HG03095 (cell line): Measurements from ENCODE around the gene BZW2.

Experiments
- ATAC-seq: cut with Tn5 transposase; IDR thresholded peaks from one replicate; pipeline ENCODE4 v1.9.1; 2021; ENCODE audit warnings: moderate library complexity; ENCODE audit not compliant: unreplicated experiment

The BZW2 gene

DNA sequence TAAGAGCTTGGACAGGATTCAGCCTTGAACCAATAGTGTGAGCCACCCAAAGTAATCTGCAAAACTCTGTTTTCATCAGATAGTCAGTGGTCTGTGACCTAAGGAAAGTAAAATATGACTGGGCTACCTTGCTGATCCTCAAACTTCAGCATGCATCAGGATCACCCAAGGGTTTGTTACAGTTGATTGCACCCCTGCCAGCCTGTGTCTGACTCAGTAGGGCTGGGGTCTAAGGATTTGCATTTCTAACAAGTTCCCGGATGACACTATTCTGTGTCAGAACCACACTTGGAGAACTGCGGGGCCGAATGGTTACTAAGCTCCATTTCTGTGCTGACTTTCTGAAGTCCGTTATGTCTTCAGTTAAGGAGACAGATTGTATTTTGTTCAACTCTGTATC is 66.9 kb downstream of the BZW2 start:
- ATAC-seq = no peak

DNA sequence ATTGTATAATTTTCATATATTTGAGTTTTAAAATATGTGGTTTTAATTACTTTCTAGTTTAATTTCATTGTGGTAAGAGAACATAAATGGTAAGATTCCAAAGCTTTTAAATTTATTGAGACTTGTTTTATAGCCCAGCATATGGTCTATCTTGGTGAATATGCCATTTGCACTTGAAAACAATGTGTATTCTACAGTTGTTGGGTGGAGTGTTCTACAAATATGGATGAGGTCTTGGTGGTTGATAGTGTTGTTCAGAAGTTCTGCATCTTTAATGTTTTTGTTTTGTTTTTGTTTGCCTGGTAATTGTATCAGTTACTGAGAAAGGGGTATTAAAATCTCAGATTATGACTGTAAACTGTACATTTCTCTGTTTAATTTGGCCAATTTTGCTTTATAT is 69.9 kb downstream of the BZW2 start:
- no peak for ATAC-seq

DNA sequence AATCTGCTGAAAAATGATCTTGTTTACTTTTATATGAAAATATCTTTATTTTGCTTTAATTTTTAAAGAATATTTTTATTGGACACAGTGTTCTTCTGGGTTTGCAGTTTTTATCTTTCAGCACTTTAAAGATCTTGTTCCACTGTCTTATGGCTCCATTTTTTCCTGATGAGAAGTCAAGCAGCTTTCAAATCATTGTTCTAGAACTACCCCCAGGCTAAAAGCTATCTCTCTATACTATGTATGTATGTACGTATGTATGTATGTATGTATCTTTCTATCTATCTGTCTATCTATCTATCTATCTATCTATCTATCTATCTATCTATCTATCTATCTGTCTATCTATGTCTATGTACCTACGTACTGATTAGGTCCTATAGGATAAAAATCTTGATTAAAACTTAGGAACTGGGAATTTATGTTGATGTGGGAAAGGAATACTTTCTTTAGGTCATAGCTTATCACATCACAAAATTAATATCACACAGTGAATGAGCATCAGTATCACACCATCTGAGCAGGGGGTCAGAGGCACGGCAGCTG is 72.2 kb downstream of the BZW2 start:
- no peak for ATAC-seq

DNA sequence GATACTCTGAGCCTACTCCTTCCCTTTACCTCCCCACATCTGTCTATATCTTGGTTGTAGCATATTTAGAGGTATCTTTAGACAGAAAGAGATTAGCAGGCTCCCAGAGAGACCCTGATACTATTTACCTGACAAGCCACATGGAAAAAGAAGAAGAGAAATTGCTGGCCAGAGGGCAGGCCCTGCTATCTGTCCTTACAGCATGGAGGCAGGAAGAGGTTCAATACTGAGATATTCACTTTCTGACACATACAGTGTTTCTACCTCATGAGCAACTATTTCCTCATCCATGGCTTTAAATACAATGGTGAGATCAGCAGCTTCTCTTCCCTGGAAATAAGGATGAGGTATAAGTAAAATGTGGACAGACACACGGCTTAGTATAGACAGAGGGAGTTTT is 73.7 kb downstream of the BZW2 start:
- no peak for ATAC-seq

DNA sequence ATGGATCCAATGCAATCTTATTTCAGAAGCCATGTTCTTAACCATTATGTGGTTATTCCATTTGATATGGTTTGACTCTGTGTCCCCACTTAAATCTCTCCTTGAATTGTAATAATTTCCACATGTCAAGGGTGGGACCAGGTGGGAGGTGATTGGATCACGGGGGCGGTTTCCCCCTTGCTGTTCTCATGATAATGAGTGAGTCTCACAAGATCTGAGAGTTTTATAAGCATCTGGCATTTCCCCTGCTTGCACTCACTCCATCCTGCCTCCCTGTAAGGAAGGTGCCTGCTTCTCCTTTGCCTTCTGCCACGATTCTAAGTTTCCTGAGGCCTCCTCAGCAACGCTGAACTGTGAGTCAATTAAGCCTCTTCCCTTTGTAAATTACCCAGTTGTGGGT is 75.6 kb downstream of the BZW2 start:
- ATAC-seq = no peak

DNA sequence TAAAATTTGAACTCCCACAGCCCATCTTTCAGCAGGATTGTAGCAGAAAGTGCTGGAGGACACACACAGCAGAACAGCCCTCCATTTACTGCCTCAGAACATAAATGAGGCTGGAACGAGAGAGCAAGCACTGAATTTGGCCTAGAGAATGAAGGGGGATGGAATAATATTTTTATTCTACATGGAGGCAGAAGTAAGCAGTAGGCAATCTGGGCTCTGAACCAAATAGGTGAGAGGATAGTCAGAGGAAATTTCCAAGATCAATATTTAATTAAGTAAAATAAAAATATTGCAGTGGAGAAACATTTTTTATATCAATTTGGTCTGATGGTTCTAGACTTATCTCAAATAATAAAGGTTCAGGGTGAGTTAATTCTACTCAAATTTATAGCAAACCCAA is 78.4 kb downstream of the BZW2 start:
- no peak for ATAC-seq

DNA sequence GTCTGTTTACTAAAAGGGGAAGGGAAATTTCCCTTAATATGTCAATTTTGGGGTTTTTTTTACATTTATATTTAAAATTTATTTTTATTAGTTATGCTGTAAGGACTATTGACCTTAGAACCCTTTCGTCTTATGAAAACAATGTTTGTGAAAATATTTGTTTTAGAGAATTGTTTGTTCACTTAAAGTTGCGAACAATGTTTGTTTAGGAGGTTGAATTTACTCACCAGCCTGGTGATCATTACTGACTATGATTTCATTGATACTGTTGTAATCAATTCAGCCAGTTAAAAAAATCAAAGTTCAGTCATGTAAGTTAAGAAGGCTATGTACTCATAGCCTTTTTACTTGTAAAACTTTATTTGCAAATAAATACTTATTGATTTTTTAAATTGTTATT is 80.2 kb downstream of the BZW2 start:
- no peak for ATAC-seq

DNA sequence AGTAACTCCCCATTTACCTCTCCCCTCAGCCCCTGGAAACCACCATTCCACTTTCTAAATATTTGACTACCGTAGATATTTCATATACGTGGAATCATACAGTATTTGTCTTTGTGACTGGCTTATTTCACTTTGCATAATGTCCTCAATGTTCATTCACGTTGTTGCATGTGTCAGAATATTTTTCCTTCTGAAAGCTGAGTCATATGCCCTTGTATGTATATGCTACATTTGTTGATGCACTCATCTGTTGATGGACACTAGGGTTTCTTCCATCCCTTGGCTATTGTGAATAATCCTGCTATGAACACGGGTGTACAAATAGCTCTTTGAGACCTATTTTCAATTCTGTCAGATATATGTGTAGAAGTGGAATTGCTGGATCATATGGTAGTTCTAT is 81.8 kb downstream of the BZW2 start:
- no peak for ATAC-seq

DNA sequence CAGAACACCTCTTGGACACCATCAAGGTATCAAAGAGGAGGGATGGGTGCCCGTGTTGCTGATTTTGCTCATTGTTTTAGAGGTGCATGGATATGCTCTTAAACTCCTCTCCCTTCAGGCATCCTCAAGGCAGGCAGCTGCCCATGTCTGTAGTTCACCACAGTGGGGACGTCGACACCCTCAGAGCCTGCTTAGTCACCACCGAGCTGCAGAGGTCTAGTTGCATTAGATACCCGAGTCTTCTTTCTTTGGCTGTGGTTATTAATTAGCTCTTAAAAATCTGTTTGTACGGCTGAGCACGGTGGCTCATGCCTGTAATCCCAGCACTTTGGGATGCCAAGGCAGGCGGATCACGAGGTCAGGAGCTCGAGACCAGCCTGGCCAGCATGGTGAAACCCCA is 82.8 kb downstream of the BZW2 start:
- no peak for ATAC-seq

DNA sequence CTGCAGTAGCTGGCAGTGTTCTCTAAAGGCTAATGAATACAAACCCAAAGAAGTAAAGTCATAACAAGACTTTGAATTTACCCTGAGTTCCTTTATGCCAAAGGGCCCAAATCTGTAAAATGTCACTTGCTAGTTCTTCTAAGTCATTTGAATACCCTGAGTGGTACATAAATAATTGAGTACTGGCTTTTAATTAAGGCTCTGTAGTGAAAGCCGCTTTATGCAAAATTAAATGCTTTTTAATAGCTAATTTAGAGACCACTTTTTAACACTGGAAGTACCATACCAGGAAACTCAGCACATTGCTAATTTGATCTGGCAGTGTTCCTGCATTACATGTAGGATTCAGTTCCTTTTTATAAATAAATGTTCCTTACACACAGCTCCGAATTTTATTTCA is 83.6 kb downstream of the BZW2 start:
- no peak for ATAC-seq

DNA sequence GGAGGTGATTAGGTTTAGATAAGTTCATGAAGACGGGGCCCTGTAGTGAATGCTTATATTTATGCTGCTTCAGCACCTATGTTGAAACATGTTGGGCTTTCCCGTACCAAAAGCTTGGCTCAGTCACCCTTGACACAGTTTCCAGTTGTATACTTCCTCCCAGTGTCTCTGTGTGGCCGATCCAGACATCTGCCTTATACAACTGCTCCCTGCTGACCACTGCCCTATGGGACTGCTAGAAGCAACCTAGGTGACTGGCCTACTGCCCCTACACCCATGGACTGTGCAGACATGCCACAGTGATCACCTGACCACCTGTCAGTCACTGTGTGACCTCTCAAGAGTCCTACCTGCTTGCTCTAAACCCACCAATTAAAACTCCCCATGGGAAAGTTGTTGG is 85.0 kb downstream of the BZW2 start:
- ATAC-seq = no peak

DNA sequence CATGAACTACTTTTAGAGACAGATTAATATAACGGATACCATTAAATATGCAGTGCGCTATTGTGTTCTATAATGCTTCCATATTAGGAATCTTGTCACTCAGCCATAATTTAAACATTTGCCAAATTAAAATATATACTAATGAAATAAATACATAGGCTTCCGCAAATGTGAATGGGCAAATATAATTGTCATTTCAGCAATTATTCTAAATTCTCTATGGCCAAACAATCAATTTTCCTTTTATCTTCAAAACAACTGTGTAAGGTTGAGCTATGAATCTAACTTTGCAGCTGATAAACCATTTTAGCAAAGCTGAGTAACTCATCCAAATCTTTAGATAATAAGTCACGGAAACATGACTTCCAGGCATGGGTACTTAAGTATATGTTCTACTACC is 86.8 kb downstream of the BZW2 start:
- no peak for ATAC-seq

DNA sequence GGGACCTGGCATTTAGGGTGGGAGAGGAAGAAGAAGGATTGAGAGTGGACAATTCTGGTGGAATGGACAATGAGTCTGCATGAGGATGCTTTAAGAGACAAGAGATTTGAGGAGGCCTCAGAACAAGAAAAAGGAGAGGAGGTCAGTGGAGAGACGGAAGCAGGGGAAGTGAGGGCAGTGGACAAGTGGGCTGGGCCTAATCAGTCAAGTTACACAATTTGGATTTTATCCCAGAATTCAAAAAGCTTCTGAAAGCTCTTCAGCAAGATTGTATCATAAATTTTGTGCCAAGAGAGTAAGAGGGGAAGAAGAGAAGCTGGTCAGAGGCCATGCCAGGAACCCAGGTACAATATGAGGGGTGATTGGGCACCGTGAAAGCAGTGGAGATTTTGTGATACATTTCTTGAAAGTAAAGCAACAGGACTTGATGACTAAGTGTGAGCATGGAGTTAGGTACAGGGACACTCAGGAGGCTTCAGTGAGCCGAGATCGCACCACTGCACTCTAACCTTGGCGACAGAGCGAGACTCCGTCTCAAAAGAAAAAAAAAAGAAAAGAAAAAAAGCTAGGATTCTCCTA is 88.3 kb downstream of the BZW2 start:
- no peak for ATAC-seq

DNA sequence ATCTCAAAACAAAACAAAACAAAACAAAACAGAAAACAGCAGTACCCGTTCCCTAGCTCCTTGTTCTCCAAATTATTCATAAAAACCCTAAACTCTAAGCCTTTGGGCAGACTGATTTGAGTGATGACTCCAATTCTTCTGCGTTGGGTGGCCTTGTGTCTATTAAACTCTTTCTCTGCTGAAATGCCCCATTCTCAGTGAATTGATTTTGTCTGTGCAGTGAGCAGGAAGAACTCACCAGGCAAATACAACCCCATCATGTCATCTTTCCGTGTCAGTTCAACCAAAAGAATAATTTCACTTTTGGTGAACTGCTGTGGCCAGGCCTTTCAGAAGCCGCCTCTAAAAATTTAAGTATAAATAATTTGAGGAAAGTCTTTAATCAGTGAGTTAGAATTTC is 89.0 kb downstream of the BZW2 start:
- ATAC-seq = no peak

DNA sequence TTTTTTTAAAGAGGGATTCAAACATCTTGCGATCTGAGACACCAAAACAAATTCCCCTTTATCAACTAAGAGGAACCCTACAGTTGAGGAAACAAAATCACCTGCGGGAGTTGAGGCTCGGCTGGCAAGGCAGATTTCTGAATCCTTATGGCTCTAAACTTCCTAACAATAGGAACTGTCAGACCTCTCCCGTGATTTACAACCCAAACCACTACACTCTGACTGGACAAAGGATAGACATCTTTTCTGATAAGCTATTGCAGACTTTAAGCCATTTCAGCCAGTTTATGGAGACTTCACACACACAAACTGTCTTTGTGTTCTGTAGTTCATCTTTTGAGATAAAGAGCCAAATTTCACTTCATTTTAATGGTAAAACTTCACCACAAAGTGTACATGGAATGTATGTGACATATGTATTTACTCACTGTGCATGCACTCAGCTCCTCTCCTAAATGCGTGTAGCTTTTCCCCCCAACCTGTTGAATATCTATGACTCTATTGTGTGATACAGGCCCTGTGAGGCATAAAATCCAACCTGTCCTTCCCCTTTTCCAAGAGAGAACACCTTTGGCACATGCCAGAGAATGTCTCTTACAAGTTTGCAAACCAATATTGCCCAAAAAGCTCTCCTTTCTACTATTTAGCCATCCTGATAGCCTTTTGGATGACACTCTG is 92.2 kb downstream of the BZW2 start:
- ATAC-seq = no peak

DNA sequence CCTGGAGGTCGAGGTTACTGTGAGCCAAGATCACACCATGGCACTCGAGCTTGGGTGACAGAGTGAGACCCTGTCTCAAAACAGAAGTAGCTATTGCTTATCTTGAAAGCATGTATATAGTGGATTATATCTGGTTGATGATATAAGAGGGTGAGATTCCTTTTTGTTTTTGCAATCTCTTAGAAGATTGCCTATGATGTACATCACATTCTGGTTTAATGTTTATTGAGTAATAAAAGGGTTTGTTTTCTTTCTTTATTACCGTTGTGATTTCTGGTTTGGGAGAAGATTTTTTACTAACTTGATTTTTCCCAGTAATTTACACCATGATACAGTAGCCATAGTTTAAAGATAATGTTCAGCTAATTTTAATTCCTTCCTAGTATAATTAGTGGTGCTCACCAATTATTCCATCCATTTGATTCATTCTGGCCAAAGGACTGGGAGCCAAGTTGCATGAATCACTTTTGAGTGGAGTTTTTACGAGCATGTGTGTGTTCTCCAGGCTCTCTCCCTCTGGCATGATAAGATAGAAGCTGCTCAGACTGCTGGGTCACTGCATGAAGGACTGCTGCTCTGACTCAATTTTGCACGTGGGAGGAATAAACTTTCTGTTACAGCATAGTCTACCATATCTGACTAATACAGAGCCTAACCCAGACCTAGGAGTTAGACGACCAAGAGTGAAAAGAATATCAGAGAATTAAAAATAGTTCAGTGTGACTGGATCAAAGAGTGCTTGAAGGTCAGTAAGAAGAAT is 94.1 kb downstream of the BZW2 start:
- no peak for ATAC-seq

DNA sequence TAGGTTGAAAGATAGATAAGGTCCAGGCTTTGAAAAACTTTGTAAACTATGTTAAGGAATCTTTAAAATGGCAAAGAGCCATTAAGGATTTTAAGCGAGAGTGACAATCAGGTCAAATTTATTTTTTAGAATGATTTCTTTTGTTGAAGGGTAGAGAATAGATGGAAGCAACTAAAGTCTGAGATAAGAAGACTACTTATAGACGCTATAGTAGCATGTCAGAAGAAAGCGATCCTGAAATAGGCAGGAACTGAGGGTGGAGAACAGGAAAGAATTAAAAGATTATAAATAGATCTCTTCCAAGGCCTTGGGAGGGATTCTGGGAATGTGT is 94.6 kb downstream of the BZW2 start:
- ATAC-seq = no peak

DNA sequence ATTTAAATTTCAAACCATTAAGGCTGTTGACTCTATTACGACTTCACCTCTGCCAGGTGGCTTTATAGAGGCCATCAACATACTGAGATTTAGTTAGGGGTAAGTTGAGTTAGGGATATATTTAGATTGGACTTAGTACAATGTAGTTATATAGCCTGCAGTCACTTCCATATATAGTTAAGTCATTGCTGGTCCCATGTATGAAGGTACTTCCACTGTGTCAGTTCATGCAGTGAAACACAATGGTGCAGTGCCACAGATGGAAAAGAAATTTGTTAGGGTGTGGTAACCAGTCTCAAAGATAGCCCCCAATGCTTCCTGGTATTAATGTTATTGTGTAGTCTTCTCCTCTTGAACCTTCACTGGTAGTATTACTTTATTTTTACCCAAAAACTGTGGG is 95.0 kb downstream of the BZW2 start:
- ATAC-seq = no peak

DNA sequence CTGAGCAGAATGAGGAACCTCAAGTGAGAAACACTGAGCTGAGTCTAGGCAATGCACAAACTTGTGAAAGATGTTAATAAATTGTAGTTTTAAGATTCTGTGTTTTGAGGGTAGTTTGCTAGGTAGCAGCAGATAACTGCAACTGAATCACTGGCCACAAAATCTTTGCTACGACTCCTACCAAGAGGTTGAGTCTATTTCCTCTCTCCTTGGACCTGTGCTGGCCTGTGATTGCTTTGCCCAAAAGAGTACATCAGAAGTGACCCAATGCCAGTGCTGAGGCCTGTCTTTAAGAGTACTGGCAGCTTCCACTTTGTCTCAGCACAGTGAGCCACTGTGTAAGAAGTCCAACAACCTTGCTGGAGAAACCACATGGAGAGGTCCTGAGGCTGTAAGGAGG is 95.7 kb downstream of the BZW2 start:
- no peak for ATAC-seq

DNA sequence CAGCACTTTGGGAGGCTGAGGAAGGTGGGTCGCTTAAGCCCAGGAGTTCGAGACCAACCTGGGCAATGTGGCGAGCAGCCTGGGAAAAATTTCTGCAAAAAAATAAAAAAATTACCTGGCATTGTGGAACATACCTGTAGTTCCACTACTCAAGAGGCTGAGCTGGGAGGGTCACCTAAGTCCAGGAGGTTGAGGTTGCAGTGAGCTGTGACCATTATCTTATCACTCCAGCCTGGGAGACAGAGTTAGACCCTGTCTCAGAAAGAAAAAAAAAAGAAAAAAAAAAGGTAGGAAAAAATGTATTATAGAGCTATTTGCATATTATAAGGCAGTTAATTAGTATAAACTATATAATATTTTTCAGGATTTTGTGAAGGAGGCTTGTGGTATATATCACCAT is 96.6 kb downstream of the BZW2 start:
- ATAC-seq = no peak

DNA sequence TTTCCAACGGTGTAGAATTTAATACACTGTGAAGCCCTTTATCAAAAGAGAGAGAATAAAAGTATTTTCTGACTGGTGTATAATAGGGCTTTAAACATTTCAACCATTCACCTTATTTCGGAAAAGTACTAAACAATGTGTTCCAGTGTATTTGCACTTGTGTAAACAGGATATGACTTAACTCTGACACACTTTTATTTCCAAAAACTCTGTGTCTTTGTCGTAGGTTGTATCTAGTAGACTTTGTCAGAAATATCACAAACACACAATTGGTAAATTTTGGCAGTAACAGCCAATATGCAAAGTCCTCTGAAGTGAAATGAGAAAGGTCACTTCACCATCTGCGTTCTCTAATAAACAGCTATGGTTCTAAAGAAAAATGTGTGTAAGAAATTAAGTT is 97.3 kb downstream of the BZW2 start:
- ATAC-seq = no peak

DNA sequence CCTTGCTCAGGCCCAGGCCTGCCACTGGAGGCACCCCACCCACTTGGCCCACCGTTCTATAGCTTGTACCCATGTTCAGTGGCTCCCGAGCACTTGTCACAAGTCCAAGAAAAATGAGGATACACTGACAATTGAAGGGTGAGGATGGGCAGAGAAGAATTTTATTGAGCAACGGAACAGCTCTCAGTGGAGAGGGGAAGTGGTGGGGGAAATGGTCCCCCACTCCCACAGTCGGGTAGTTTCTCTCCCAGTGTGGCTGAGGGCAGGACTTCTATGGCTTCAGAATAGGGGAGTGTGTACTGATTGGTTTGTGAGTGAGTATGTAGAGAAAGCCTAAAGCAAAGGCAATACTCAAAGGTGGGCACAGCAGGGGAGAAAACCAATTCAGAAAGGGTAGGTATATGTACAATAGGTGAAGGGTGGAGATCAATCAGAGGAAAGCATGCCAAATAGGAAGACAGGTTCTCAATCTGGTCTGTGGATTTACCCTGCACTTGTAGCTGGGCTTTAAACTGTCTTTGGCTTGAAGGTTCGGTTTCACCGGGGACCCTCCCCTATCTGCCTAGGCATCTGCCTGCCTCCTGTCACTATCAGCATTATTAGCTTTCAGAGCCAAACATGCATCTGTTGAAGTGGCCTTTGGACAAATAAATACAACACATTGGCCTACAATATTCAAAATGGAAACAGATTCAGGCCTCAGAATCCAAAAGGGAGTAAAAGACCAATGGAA is 98.7 kb downstream of the BZW2 start:
- no peak for ATAC-seq
